Measurements from ENCODE around the gene SMCO2.

DNA sequence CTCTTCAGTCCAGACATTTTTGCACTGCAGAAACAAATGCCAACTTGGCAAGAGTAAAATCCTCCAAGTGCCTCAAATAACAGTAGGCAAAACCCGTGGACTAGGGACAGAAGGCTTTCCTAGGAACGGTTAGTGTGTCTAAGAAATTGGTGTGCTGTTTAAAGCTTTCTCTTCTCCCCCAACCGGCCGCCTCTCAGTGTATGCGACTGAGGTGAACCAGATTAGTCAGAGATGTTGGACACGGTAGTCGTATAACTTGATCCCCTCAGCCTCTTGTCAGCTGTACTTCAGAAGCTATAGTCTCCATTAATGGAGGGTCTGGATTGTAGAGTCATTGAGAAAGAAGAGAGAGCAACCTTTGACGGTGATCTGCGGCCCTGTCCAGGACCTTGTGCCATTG is 99.1 kb downstream of the SMCO2 start:
- TF ChIP-seq, protein P1, sequence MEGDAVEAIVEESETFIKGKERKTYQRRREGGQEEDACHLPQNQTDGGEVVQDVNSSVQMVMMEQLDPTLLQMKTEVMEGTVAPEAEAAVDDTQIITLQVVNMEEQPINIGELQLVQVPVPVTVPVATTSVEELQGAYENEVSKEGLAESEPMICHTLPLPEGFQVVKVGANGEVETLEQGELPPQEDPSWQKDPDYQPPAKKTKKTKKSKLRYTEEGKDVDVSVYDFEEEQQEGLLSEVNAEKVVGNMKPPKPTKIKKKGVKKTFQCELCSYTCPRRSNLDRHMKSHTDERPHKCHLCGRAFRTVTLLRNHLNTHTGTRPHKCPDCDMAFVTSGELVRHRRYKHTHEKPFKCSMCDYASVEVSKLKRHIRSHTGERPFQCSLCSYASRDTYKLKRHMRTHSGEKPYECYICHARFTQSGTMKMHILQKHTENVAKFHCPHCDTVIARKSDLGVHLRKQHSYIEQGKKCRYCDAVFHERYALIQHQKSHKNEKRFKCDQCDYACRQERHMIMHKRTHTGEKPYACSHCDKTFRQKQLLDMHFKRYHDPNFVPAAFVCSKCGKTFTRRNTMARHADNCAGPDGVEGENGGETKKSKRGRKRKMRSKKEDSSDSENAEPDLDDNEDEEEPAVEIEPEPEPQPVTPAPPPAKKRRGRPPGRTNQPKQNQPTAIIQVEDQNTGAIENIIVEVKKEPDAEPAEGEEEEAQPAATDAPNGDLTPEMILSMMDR (IDR thresholded peaks at IDR 0.05) = no peak
- TF ChIP-seq POLR2AphosphoS5 (IDR thresholded peaks at IDR 0.05) = no peak
- no peak for TF ChIP-seq EP300 (IDR thresholded peaks at IDR 0.05)
- TF ChIP-seq POLR2A (IDR thresholded peaks at IDR 0.05) = no peak

Measured in upper lobe of left lung (tissue), 4 donors.